OCI-LY7 (cell line): ENCODE measurements around the gene CACNA2D2.

Experiments
- CTCF ChIP-seq: fragments of 200-600 bp; sonication (generic); conservative IDR thresholded peaks from 2 replicates; pipeline ENCODE4 v1.5.1; 2014; ENCODE audit warnings: mild to moderate bottlenecking, antibody characterized with exemption, low read length, moderate library complexity, mixed read lengths
- EZH2phosphoT487 ChIP-seq: fragments of 200-600 bp; sonication (generic); IDR thresholded peaks from 2 replicates; pipeline ENCODE4 v1.6.1; 2018; ENCODE audit warnings: low read depth, borderline replicate concordance, mild to moderate bottlenecking, mixed run types, antibody characterized with exemption, low read length, moderate library complexity, mixed read lengths

- no peak for TF ChIP-seq CTCF
- TF ChIP-seq EZH2phosphoT487 = no peak
Measured at GRCh38 chr3:50417637-50418033, 85.8 kb downstream of the CACNA2D2 start.
